ENCODE measurements around the gene ANKRD16.
"Not testable (repeated sequence)": the region's sequence is repeated elsewhere in the genome, so short reads cannot be mapped to it uniquely, and the experiment has no call there.

The ANKRD16 gene

GRCh38 chr10:5903563-5903962 is 13.9 kb upstream of the ANKRD16 start:
- no peak for DNase-seq (ENCODE audit: low spot score)

DNA sequence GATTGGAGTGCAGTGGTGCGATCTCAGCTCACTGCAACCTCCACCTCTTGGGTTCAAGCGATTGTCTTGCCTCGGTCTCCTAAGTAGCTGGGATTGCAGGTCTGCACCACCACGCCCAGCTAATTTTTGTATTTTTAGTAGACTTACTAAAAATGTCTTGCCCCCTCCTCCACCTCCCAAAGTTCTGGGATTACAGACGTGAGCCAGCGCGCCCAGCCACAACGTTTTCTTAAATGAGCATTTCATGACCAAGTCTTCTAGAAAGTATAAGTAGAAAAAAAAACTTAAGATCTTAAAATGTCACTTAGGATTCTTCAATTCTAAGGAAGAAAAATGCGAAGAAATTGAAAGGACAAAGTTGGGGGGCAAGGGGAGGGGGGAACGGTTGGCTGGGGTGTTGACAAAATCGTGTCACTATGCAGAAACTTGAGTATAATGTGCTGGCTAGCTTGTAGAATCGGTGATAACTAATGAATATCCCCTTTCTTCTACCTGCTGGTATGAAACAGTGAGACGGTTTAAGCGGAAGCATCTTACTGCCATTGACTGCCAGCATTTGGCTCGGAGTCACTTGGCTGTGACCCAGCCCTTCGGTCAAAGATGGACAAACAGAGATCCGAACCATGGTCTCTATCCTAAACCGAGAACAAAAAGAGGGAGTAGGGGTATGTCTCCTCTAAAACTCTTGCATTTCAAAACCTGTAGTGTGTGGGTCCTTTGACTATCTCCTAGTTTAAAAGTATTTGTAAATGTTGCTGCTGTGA is 13.0 kb upstream of the ANKRD16 start:
- DNase-seq (ENCODE audit: low spot score) = no peak

GRCh38 chr10:5900247-5900646 is 10.6 kb upstream of the ANKRD16 start:
- DNase-seq (ENCODE audit: low spot score) = no peak

DNA sequence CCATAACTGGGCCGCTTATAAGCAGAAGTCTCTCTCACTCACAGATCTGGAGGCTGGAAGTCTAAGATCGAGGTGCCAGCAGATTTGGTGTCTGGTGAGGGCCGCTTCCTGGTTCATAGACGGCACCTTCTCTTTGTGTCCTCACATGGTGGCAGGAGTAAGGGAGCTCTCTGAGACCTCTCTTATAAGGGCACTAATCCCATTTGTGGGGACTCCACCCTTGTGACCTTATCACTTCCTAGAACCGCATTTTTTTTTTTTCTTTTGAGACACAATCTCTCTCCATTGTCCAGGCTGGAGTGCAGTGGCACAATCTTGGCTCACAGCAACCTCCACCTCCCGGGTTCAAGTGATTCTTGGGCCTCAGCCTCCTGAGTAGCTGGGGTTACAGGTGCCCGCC is 8.5 kb upstream of the ANKRD16 start:
- DNase-seq (ENCODE audit: low spot score) = no peak

GRCh38 chr10:5897504-5897903 is 7.8 kb upstream of the ANKRD16 start:
- no peak for DNase-seq (ENCODE audit: low spot score)

GRCh38 chr10:5897053-5897340 is 7.3 kb upstream of the ANKRD16 start:
- no peak for DNase-seq (ENCODE audit: low spot score)

DNA sequence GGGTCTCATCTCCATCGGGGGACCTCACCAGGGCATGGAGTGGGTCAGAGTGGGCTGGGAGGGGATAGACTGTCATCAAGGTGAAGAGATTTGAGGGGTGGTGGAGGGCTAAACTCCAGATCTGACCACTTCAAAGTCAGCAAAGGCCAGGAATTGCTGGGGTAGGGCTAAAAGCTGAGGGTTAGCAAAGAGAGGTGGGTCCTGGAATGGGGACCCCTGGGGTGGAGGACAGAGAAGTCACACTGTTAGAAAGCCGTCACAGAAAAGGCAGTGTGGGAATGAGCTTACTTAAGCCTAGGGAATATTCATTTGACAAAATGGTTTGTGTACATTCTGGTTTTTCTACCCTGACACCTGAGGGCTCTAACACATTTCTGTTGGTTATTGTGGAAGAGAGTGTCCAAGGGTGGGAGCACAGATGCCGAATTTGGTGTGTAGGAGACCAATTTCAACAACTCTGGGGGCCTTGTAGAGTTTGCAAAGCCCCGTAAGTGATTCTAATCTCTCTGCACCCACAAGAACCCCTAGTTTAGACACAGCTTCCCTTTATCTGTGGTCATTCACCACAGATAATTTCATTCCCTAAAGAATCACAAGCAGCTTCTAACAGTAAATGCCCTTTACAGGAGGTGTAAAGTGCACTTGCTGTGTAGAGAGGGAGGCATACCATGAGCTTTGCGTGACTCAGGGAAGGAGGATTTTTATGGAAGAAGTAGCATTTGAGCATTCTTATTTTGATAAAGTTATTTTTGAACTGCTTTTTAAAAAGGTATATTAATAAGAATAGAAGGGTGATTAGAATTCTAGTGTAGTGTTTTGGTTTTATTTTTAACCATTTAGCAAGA is 6.7 kb upstream of the ANKRD16 start:
- no peak for DNase-seq (ENCODE audit: low spot score)

DNA sequence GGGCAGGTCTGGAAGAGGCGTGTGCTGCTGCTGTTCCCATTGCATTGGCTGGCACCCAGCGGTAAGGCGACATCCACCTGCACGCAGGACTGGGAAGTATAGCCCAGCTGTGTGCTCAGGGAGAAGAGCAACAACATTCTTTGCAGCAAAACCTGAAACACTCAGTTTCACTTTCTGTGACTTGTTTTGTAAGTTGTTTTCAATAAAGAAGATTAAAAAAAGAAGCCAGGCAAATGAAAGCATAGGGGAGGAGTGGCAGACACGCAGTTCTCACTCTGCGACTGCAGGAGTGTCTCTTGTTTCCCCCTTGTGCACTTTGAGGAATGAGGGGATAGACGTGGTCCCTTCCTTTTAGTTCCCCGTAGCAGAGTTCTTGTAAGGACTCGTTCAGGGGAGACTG is 6.1 kb upstream of the ANKRD16 start:
- DNase-seq (ENCODE audit: low spot score) = no peak

GRCh38 chr10:5895365-5895764 is 5.7 kb upstream of the ANKRD16 start:
- DNase-seq (ENCODE audit: low spot score) = no peak

- no peak for DNase-seq (ENCODE audit: low spot score)
Observed at GRCh38 chr10:5894873-5895272, 5.2 kb upstream of the ANKRD16 start.

- DNase-seq (ENCODE audit: low spot score) = no peak
Observed at GRCh38 chr10:5894403-5894802, 4.7 kb upstream of the ANKRD16 start.

DNA sequence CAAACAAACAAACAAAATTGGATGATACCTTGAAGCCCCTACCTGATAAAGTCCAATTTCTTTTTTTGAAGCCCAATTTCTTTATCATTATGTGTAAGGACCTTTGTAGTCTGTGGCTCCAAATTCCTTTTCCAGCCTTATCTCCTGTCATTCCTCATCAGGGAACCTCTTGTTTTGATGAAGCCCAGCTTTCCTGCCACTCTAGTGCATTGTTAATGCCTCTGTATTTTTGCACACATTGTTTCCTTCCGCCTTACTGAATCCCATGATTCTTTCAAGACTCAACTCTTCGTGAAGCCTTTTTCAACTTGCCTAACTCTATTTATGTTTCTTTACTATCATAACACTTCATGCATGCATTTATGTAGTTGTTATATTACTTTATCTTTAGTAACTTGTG is 3.6 kb upstream of the ANKRD16 start:
- no peak for DNase-seq (ENCODE audit: low spot score)

DNA sequence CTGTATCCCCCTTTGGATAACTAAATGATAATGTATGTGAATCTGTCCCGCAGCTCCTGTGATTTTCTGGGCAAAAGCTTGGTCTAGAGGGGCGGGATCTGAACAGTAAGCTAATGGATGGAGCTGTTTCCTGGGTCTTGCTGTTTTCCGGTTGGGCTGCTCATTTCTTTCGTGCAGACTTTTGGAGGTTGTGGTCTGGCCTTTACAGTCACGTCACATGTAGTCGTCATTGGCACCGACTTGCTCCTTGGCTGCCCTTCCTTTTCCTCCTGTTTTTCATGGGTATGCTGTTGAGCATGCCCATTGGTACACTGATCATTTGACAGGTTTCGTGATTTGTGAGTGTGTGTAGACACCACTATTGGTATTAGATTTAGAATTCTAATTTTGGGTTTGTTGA is 2.3 kb upstream of the ANKRD16 start:
- no peak for DNase-seq (ENCODE audit: low spot score)

DNA sequence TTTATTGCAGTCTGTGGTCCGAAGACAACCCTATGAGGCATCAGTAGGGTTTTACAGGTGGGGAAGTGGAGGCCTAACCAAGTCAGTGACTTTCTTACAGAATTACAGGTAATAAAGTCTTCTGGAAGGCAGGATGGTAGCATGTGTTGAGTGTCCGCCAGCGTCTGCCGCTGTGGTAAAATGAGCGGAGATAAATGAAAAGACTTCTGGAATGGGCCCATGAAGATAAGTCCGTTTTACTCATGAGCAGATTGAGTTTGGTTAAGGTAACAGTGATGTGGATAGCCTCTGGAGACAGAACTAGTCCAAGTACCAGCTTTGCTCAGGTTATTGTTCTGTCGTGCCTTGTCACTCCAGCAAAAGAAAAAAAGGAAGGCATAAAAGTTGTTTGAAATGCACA is 1.3 kb upstream of the ANKRD16 start:
- DNase-seq (ENCODE audit: low spot score) = no peak

DNA sequence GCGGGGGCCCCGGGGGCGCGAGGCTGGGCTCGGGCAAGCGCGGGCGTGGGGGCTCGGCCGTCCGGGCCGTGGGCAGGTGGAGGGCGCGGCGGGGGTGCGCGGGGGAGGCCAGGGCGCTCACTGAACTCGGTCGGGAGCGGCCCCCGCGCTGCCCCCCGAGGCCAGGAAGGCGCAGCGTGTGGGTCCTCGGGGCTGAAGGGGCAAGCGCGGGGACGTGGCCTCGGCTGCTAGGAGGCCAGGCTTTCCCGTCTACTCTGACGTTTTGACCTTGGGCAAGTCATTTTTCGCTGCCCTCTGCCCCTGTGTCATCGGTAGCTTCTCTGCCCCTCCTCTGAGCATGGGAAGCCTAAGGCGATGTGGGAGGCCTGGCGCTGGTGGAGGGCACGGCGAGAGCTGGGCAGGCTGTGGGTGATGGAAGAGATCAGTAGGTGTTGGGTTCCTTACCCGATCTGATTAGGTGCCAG is 791 bp upstream of the ANKRD16 start:
- DNase-seq (ENCODE audit: low spot score) = peak; percentile 48

DNA sequence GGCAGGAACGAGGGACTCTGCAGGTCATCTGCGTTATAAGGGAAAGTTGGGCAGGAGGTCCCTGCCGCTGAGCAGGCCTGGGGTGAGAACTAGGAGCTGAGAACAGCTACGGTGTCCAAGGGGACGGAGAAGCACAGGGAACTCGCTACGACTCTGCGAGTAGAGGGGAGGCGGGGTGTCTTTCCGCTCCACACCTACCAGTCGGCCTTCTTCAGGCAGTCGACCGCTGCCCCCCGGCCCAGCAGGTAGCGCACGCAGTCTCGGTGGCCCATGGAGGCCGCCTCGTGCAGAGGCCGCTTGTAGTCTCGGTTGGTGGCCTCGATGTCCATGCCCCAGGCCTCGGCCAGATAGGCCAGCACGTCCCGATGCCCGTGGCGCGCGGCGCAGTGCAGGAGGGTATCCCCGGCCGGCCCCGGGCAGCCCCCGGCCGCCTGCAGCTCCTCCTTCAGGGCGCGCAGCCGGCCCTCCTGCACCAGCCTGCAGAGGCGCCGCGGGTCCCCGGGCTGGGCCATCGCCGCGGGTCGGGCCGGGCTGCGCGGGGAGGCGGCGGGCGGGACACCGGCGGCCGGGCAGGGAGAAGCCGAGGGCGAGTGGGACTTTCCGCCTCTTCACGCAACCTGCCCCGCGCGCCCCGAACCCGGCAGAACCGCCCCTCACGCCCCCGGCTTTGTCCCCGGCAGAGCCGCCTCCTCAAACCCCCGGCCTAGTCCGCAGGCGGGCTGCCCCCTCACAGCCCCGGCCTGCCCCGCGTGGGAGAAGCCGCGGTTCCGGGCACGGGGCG is 660 bp downstream of the ANKRD16 start:
- DNase-seq (ENCODE audit: low spot score) = peak; percentile 62

DNA sequence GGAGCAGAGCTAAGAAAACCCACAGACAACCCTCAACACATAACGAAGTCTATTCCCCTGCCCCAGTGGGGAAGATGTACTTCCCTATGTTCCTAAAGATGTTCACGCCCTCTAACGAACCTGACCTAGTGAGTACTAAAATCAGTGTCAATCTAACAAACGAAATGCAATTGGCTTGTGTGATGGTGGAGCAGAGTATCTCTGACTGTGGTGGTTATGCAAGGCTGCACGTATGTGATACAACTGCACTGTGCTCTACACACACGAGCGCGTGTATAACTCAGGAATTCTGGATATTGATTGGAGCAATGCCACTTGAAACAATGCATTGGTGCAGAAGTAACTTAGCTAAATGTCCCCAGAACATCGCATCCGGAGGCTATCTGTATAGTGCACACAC is 1.3 kb downstream of the ANKRD16 start:
- no peak for DNase-seq (ENCODE audit: low spot score)

DNA sequence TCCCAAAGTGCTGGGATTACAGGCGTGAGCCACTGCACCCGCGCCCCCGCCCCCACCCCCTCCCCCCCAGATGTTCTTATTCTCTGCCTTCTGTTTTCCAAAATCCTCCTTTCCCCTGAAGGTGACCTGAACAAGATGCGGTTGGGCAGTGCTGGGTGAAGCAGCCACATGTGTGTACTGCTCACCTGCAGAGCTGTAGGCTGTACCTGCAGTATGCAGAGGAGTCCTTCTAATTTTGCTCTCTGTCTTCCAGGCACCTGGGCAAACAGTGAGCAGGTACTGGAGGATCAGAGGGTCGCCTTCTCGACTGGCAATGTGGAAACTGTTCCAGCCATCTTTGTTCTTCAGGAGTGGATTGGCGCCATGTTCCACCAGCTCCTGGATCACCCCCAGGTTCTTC is 2.1 kb downstream of the ANKRD16 start:
- DNase-seq (ENCODE audit: low spot score) = no peak

- DNase-seq (ENCODE audit: low spot score) = no peak
Observed at GRCh38 chr10:5887029-5887428, 2.7 kb downstream of the ANKRD16 start.

- DNase-seq (ENCODE audit: low spot score) = no peak
Observed at GRCh38 chr10:5885619-5886018, 4.1 kb downstream of the ANKRD16 start.

DNA sequence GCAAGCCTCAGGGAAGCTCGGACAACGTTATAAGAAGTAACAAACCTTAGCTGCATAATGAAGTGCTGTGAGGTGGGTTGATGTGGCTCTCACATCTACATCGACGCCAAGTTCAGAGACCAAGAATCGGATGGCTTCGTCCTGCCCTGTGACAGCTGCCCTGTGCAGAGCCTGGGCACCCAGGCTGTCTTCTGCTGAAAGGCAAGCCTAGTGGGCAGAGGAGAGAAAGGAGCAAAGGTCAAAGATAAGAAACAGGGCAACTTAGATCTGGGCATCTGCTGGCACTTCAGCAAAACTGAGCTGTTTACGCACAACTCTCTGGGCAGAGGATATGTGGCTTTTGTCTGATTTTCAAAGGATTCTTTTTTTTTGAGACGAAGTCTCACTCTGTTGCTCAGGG is 6.7 kb downstream of the ANKRD16 start:
- DNase-seq (ENCODE audit: low spot score) = no peak

DNA sequence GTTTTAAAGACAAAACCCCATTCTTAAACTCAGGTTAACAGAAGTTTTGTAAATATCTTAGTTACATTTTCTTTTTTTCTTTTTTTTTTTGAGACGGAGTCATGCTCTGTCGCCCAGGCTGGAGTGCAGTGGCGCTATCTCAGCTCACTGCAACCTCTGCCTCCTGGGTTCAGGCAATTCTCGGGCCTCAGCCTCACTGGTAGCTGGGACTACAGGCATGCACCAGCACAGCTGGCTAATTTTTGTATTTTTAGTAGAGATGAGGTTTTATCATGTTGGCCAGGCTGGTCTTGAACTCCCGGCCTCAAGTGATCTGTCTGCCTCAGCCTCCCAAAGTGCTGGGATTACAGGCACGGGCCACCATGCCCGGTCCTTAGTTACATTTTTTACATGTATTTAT is 12.7 kb downstream of the ANKRD16 start:
- not testable (repeated sequence) for DNase-seq (ENCODE audit: low spot score)

All from iPS-NIHi11 (cell line).